Activated naive CD8-positive, alpha-beta T cell treated with anti-CD3 and anti-CD28 coated beads for 36 hours (primary cell): ENCODE results near the gene ZNF629. TPM values are rescaled to one million over a fixed set of nuclear protein-coding genes. Genes with fewer than 3 reads are reported as not detected.

Experiments
- DNase-seq: peaks from one replicate; pipeline ENCODE4 v3.0.0; 2021
- H3K27ac Mint-ChIP-seq: one replicate; pipeline ENCODE4 v1.8.0; 2022; ENCODE audit warnings: mild to moderate bottlenecking, moderate library complexity, mixed read lengths
- H3K27me3 Mint-ChIP-seq: one replicate; pipeline ENCODE4 v1.8.0; 2022; ENCODE audit warnings: mild to moderate bottlenecking, mixed read lengths
- H3K36me3 Mint-ChIP-seq: one replicate; pipeline ENCODE4 v1.8.0; 2021; ENCODE audit warnings: mild to moderate bottlenecking, mixed read lengths
- H3K4me1 Mint-ChIP-seq: one replicate; pipeline ENCODE4 v1.8.0; 2021; ENCODE audit warnings: mixed read lengths
- H3K4me3 Mint-ChIP-seq: one replicate; pipeline ENCODE4 v1.8.0; 2022; ENCODE audit warnings: mild to moderate bottlenecking, moderate library complexity, mixed read lengths
- H3K9me3 Mint-ChIP-seq: one replicate; pipeline ENCODE4 v1.8.0; 2022; ENCODE audit warnings: mixed read lengths
- total RNA-seq, 2 experiments: library from RNA; stranded (reverse); gene quantifications; one replicate each; pipeline ENCODE4 v1.2.3, GENCODE V29; 2021

Gene ZNF629
- total RNA-seq, 2 experiments from 2014 or later = 5.4 to 5.5 TPM

DNA sequence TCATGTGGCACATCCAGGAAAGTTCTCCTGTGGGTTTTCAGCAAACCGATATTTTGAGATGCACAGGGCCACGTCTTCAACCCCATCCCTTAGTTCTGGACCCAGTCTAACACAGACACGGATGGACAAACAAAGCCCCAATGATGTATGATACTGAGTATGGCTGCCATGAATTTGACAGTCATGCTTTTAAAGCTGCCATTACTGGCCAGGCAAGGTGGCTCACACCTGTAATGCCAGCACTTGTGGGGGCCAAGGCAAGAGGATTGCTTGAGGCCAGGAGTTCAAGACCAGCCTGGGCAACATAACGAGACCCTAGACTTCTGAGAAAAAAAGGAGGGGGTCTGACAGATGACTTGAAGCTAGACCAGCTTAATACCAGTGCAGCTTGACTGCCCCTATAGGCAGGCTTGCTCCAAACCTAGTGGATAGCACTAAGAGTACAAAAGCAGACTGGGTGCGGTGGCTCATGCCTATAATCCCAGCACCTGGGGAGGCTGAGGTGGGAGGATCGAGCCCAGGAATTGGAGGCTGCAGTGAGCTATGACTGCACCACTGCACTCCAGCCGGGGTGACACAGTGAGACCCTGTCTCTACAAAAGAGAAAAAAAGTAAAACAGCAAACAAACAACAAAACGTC lies 10.8 kb upstream of the ZNF629 start:
- DNase-seq = no peak
- Mint-ChIP-seq H3K36me3 (no peaks in the 10 kb centered on the region), H3K4me3 (no peak overlapping the region), H3K27me3 (no peaks in the 10 kb centered on the region), H3K9me3 (no peaks in the 10 kb centered on the region), H3K4me1 (no peaks in the 10 kb centered on the region), H3K27ac (no peak overlapping the region)

GRCh38 chr16:30794634-30795033 lies 7.6 kb upstream of the ZNF629 start:
- Mint-ChIP-seq H3K4me1 (no peaks in the 10 kb centered on the region), H3K9me3 (no peaks in the 10 kb centered on the region), H3K27ac (no peak overlapping the region), H3K27me3 (no peaks in the 10 kb centered on the region), H3K36me3 (no peaks in the 10 kb centered on the region), H3K4me3 (no peak overlapping the region)
- no peak for DNase-seq

GRCh38 chr16:30793508-30794069 lies 6.6 kb upstream of the ZNF629 start:
- H3K9me3 Mint-ChIP-seq = no peaks in the 10 kb centered on the region
- no peak overlapping the region for H3K4me3 Mint-ChIP-seq
- no peaks in the 10 kb centered on the region for H3K36me3 Mint-ChIP-seq
- H3K27me3 Mint-ChIP-seq = no peaks in the 10 kb centered on the region
- H3K4me1 Mint-ChIP-seq = no peaks in the 10 kb centered on the region
- no peak for DNase-seq
- no peak overlapping the region for H3K27ac Mint-ChIP-seq

- H3K4me1 Mint-ChIP-seq = peaks cover 20% of the 10 kb centered on the region
- H3K27ac Mint-ChIP-seq = no peak overlapping the region
- no peaks in the 10 kb centered on the region for H3K9me3 Mint-ChIP-seq
- DNase-seq = no peak
- H3K4me3 Mint-ChIP-seq = peak overlapping the region; percentile 87
- no peaks in the 10 kb centered on the region for H3K27me3 Mint-ChIP-seq
- H3K36me3 Mint-ChIP-seq = peaks cover 6% of the 10 kb centered on the region
Measured at GRCh38 chr16:30787613-30788378, 791 bp upstream of the ZNF629 start.

GRCh38 chr16:30786115-30786935 lies 680 bp downstream of the ZNF629 start:
- H3K27ac Mint-ChIP-seq = no peak overlapping the region
- H3K9me3 Mint-ChIP-seq = no peaks in the 10 kb centered on the region
- no peak for DNase-seq
- H3K36me3 Mint-ChIP-seq = peaks cover 6% of the 10 kb centered on the region
- no peaks in the 10 kb centered on the region for H3K27me3 Mint-ChIP-seq
- peaks cover 20% of the 10 kb centered on the region for H3K4me1 Mint-ChIP-seq
- H3K4me3 Mint-ChIP-seq = peak overlapping the region; percentile 78

- peaks cover 20% of the 10 kb centered on the region for H3K4me1 Mint-ChIP-seq
- peak overlapping the region; percentile 49 for H3K27ac Mint-ChIP-seq
- H3K9me3 Mint-ChIP-seq = no peaks in the 10 kb centered on the region
- H3K36me3 Mint-ChIP-seq = peaks cover 6% of the 10 kb centered on the region
- H3K27me3 Mint-ChIP-seq = no peaks in the 10 kb centered on the region
- no peak for DNase-seq
- H3K4me3 Mint-ChIP-seq = peak overlapping the region; percentile 78
Measured at GRCh38 chr16:30785126-30786106, 1.6 kb downstream of the ZNF629 start.

DNA sequence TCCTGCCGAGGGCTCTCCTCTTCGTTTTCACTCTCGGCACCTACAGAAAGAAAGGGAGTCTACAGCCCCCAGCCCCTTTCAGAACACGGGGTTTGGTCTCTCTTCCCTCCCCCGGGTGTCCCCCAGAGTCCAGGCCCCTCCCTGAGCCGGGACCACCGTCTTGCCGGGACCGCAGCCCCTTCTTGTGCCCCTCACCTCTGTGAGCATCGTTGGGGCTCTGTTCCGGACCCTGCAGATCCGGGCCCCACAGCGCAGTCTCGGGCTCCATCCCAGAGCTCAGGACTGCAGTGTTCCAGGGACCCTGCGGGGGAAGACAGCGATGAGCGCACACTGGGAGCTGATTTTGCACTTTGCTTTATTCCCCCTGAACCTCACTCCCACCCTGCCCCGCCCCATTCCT lies 2.8 kb downstream of the ZNF629 start:
- Mint-ChIP-seq H3K9me3 (no peaks in the 10 kb centered on the region), H3K4me3 (no peak overlapping the region), H3K27me3 (no peaks in the 10 kb centered on the region), H3K36me3 (peaks cover 6% of the 10 kb centered on the region), H3K27ac (no peak overlapping the region), H3K4me1 (peaks cover 20% of the 10 kb centered on the region)
- DNase-seq = no peak

DNA sequence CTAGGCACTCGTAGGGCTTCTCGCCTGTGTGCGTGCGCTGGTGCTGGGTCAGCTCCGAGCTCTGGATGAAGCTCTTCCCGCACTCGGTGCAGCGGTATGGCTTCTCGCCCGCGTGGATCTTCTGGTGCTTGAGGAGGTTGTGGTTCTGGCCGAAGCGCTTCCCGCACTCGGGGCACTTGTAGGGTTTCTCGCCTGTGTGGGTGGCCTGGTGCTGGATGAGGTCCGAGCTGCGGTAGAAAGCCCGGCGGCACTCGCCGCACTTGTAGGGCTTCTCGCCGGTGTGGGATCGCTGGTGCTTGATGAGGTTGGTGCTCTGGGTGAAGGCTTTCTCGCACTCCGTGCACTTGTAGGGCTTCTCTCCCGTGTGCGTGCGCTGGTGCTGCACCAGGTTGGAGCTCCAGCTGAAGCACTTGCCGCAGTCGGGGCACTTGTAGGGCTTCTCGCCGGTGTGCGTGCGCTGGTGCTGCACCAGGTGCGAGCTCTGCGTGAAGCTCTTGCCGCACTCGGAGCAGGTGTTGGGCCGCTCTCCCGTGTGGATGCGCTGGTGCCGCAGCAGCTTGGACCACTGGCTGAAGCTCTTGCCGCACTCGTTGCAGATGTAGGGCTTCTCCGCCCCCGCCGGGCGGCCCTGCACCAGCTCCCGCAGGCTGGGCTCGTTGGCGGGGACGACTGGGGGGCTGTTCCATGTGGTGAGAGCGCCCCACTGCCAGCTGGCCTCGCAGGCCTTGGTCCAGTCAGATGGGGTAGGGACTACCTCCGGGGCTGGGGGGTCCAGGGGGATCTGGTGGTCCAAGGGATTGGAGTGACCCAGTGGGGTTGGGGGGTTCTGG lies 3.5 kb downstream of the ZNF629 start:
- H3K4me1 Mint-ChIP-seq = peaks cover 20% of the 10 kb centered on the region
- H3K9me3 Mint-ChIP-seq = no peaks in the 10 kb centered on the region
- peaks cover 6% of the 10 kb centered on the region for H3K36me3 Mint-ChIP-seq
- no peak for DNase-seq
- no peaks in the 10 kb centered on the region for H3K27me3 Mint-ChIP-seq
- H3K4me3 Mint-ChIP-seq = no peak overlapping the region
- no peak overlapping the region for H3K27ac Mint-ChIP-seq

- H3K27me3 Mint-ChIP-seq = no peaks in the 10 kb centered on the region
- H3K27ac Mint-ChIP-seq = no peak overlapping the region
- DNase-seq = no peak
- peaks cover 6% of the 10 kb centered on the region for H3K36me3 Mint-ChIP-seq
- peaks cover 17% of the 10 kb centered on the region for H3K4me1 Mint-ChIP-seq
- no peaks in the 10 kb centered on the region for H3K9me3 Mint-ChIP-seq
- no peak overlapping the region for H3K4me3 Mint-ChIP-seq
Measured at GRCh38 chr16:30782486-30783279, 4.3 kb downstream of the ZNF629 start.

DNA sequence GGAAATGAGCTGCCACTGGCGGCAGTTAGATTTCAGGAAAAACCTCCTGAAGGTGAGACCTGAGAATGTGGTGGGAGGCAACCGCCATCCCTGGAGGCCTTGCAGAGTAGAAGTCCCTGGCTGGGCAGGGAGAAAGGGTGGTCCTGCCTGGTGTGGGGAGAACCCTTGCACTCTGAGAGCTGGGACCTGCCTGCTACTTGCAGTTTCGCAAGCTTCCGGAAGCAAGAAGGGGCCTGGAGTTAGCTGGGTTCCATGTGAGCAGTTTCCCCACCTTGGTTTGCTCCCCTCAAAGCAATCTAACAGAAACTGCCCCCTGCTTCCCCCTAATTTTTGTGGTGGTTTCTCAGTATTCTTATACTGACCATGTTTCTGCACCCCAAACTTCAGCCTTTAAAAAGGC lies 6.5 kb downstream of the ZNF629 start:
- no peak overlapping the region for H3K27ac Mint-ChIP-seq
- H3K27me3 Mint-ChIP-seq = no peaks in the 10 kb centered on the region
- H3K36me3 Mint-ChIP-seq = peaks cover 13% of the 10 kb centered on the region
- H3K4me1 Mint-ChIP-seq = peaks cover 20% of the 10 kb centered on the region
- no peak for DNase-seq
- no peaks in the 10 kb centered on the region for H3K9me3 Mint-ChIP-seq
- no peak overlapping the region for H3K4me3 Mint-ChIP-seq

DNA sequence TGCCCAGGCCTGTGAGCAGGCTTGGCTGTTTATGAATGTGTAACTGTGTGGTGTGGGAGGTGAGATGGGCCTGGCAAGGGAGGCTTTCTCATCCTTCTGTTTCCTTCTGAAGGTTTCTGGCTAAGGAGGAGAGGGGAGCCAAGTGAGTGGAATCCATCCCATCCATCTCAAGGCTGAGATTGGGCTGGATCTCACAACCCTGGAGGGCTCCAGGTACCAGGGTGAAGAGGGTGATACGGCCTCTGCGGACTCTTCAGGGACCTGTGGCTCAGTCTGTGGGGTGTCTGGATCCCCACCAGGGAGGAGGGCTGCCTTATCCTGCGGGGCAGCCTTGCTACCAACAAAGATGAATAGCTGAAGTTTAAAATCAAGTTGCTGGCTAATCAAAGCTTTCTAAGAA lies 7.0 kb downstream of the ZNF629 start:
- Mint-ChIP-seq H3K27ac (no peak overlapping the region), H3K4me3 (no peak overlapping the region), H3K4me1 (peaks cover 18% of the 10 kb centered on the region), H3K36me3 (peaks cover 15% of the 10 kb centered on the region), H3K27me3 (no peaks in the 10 kb centered on the region), H3K9me3 (no peaks in the 10 kb centered on the region)
- DNase-seq = no peak

- peaks cover 16% of the 10 kb centered on the region for H3K4me1 Mint-ChIP-seq
- no peaks in the 10 kb centered on the region for H3K27me3 Mint-ChIP-seq
- H3K9me3 Mint-ChIP-seq = no peaks in the 10 kb centered on the region
- no peak overlapping the region for H3K4me3 Mint-ChIP-seq
- no peak overlapping the region for H3K27ac Mint-ChIP-seq
- no peak for DNase-seq
- peaks cover 18% of the 10 kb centered on the region for H3K36me3 Mint-ChIP-seq
Measured at GRCh38 chr16:30779596-30779995, 7.4 kb downstream of the ZNF629 start.
